Suprapubic skin (tissue), 3 donors: ENCODE data around the gene CABLES1.

Experiments
- POLR2AphosphoS5 ChIP-seq, 3 donors: sonication (generic); formaldehyde crosslinking; IDR thresholded peaks; one replicate each; pipeline ENCODE4 v1.6.1; 2017; ENCODE audit warnings: antibody characterized with exemption in 3 of 3
- TF ChIP-seq, protein P1 (sequence below), 2 donors: fragments of 200-600 bp in 1 of 2; fragments of 450-650 bp in 1 of 2; sonication (generic) in 1 of 2; IDR thresholded peaks; one replicate each; pipeline ENCODE4 v1.5.1; 2016 to 2019; ENCODE audit warnings: antibody characterized with exemption in 2 of 2, mild to moderate bottlenecking in 1 of 2, moderate library complexity in 1 of 2

DNA sequence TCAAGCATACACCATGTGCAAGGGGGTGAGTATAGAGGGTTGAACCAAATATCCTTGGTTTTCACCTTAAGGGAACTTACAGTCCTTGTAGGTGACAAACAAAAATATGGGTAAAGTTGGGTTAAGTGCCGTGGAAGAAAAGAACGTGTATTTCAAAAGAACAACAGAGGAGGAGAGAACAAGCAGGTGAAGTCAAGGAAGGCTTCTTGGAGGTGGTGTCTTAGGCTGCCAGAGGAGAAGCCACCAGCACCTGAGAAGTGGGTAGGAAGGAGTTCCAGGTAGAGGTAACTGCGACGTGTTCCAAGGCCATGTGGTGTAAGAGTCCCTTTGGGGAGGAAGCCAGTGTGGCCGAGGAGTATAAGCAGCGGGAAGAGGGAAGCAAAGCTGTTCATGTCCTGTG lies 27.2 kb downstream of the CABLES1 start:
- TF ChIP-seq POLR2AphosphoS5 (IDR thresholded peaks at IDR 0.05), result no peak
- TF ChIP-seq, protein P1, sequence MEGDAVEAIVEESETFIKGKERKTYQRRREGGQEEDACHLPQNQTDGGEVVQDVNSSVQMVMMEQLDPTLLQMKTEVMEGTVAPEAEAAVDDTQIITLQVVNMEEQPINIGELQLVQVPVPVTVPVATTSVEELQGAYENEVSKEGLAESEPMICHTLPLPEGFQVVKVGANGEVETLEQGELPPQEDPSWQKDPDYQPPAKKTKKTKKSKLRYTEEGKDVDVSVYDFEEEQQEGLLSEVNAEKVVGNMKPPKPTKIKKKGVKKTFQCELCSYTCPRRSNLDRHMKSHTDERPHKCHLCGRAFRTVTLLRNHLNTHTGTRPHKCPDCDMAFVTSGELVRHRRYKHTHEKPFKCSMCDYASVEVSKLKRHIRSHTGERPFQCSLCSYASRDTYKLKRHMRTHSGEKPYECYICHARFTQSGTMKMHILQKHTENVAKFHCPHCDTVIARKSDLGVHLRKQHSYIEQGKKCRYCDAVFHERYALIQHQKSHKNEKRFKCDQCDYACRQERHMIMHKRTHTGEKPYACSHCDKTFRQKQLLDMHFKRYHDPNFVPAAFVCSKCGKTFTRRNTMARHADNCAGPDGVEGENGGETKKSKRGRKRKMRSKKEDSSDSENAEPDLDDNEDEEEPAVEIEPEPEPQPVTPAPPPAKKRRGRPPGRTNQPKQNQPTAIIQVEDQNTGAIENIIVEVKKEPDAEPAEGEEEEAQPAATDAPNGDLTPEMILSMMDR (IDR thresholded peaks at IDR 0.05), result no peak
